ENCODE data around the gene TGOLN2.

GRCh38 chr2:85291425-85292023, 36.3 kb downstream of the TGOLN2 start:
- TF ChIP-seq E2F1 (CRISPR knock-in tag; IDR thresholded peaks at IDR 0.05): no peak
- no peak for TF ChIP-seq KMT2B (CRISPR knock-in tag; IDR thresholded peaks at IDR 0.05)
- no peak for TF ChIP-seq MAZ (IDR thresholded peaks at IDR 0.05; ENCODE audit: borderline replicate concordance, low read depth, low read length)
- no peak for TF ChIP-seq MAZ (CRISPR knock-in tag; IDR thresholded peaks at IDR 0.05; ENCODE audit: low read depth)
- TF ChIP-seq ARID4A (CRISPR knock-in tag; IDR thresholded peaks at IDR 0.05; ENCODE audit: borderline replicate concordance): no peak
- no peak for TF ChIP-seq POLR2AphosphoS2 (IDR thresholded peaks at IDR 0.05; ENCODE audit: low read depth, low read length)

All from HepG2 (cell line).